Right lung (tissue), 5 donors: ENCODE results near the gene ARHGAP31. TPM values are rescaled to one million over a fixed set of nuclear protein-coding genes. Genes with fewer than 3 reads are reported as not detected.

Source experiments
- DNase-seq, 2 donors: peaks; one replicate each; pipeline ENCODE4 v3.0.0-alpha.2; 2013
- polyA plus RNA-seq, 5 donors: library from polyadenylated mRNA; unstranded; fragments of 120-200 nt; gene quantifications; one replicate each; pipeline versions ENCODE4 v1.2.1 to v1.2.3, GENCODE V29; 2013; ENCODE audit warnings: inconsistent platforms in 1 of 5, low replicate concordance in 1 of 5; ENCODE audit not compliant: insufficient read length in 5 of 5, insufficient read depth in 1 of 5

Gene ARHGAP31
- polyA plus RNA-seq, 5 donors: 29.0 to 42.9 (median 32.8) TPM

GRCh38 chr3:119436977-119437376 is 142.8 kb downstream of the ARHGAP31 start:
- no peak for DNase-seq

DNA sequence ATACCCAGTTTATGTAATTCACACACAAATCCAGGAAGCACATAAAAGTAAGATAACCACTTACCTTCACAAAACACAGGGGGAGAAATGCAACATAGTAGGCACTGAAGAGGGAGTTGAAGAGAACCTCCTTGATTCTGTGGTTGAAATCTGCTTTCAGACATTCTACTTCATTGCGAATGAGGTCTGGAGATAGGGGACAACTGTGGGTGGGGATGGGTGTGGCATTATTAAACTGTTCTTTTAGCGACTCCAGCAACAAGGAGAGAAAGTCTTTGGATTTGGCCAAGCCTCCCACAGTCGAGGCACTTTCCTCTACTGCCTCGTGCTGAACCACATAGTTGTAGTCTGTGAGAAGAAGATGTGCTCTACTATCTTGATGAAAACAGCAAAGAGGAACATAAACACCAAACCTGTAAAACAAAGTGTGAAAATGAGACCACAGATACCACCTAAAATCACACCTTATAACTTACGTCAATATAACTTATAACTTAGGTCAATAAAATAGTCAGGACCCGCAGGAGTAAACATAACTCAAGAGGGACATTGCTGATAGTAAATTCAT is 143.6 kb downstream of the ARHGAP31 start:
- DNase-seq: no peak

DNA sequence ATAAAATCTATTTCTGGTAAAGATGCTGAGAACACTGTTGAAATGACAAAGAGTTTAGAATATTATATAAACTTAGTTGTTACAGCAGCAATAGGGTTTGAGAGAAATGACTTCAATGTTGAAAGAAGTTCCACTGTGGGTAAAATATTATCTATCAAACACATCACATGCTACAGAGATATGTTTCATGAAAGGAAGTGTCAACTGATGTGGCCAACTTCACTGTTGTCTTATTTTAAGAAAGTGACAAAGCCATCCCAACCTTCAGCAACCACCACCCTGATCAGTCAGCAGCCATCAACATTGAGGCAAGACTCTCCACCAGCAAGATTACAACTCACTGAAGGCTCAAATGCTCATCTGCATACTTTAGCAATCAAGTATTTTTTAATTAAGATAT is 149.0 kb downstream of the ARHGAP31 start:
- DNase-seq: no peak

DNA sequence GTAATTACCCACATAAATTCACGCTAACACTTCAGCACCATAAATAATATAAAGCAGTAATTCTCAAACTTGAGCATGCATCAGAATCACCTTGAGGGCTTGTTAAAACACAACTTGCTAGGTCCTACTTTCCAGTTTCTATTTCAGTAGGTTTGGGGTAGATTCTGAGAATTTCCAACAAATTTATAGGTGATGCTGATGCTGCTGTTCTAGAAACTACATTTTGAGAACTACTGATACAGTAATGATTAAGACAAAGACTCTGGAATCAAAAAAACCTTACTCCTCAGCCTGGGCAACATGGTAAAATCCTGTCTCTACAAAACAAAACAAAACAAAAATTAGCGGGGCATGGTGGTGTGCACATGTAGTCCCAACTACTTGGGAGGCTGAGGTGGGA is 150.4 kb downstream of the ARHGAP31 start:
- no peak for DNase-seq

- DNase-seq: no peak
These were observed 159.6 kb downstream of the ARHGAP31 start for GRCh38 chr3:119453822-119454221.

DNA sequence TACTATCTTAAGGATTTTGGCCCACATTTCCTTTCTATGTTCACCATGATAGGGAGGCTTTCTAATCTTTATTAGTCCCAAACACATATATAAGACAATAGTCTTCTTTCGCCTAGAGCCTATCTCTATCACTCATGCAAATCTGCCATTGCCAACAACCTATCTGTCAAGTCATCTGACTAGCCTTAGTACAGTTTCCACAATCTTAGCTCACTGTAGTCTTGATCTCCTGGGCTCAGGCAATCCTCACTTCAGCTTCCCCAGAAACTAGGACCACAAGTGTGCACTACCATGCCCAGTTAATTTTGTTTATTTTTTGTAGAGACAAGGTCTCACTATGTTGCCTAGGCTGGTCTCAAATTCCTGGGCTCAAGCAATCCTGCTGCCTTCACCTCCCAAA is 162.3 kb downstream of the ARHGAP31 start:
- DNase-seq: no peak

DNA sequence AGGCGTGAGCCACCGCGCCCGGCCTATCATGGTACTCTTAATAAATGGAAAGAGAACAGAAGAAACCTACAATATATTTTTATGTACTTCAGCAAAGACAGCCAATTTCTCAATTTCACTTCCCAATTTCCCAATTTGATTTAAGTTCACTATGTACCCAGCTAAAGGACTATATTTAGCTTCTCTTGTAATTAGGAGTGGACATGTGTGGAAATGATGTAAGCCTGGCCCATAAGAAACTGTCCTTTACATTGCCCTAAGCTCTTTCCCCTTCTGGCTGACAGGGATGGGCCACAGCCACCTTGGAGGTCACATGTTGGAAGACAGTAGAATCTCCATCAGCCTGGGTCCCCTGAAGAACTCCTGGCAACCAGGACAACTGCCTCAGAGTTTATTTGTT is 163.1 kb downstream of the ARHGAP31 start:
- no peak for DNase-seq

- DNase-seq: peak; percentile 98
These were observed 169.3 kb downstream of the ARHGAP31 start, which contains the start of gene TMEM39A for GRCh38 chr3:119463171-119464169. TSS of gene TMEM39A (minus strand) at chr3:119463615. CDS start at chr3:119462074, 1,541 bp downstream.

DNA sequence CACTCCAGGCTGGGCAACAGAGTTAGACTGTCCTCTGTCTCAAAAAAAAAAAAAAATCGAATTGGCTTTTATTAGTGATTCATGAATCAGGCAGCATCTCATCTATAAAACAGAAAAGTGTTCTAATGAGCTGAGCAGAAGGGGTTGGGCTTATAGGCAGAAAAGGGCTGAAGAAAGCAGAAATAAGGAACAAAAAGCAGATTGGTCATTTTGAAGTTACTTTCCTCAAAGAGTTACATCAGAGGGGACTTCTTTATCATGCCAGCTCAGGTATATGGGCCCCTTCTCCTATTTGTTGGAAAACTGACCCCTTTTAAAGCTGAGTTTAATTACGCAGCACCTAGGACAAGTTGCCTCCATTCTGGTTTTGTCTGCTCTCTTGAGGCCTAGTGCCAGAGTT is 173.9 kb downstream of the ARHGAP31 start:
- DNase-seq: no peak

DNA sequence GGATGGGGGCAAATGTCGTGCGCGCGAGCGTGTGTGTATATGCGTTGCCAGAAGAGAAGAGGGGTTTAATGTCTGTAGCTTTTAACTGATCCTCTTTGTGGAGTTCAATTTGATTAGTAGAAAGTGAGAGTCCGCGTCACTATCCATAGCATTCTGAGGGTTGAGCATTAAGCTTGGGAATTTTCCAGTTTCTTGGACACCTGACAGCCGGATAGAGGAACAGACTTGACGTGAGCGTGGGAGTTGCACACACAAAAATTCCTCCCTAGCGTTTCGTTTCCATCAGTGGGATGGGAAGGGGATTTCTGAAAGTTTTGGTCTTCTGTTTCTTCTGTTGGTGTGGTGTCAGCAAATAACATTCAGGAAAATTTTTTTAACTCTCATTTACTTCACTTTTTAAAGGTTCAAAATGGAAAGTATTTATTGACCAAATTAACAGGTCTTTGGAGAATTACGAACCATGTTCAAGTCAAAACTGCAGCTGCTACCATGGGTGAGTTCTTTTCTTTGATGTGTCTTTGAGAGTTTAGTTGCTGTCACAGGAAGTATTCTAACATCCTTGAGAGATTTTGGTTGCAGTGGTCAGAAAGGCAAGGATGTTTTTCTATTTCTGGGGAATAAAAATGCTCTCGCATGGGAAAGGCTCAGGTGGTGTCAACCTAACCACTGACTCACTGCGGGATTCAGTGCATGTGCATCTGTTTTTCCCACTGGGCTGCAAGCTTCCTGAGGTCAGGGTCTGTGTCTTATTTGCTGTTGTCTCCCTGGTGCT is 175.4 kb downstream of the ARHGAP31 start:
- DNase-seq: peak in 1 of 2 donors; percentile 15

Other genes with a start within 250 kb of the ARHGAP31 start
- gene TEX55, start 148.2 kb upstream of the ARHGAP31 start, polyA plus RNA-seq: not detected
- under 1 TPM; 0.09 to 0.99 (median 0.31) TPM for gene UPK1B, start 120.8 kb upstream of the ARHGAP31 start, polyA plus RNA-seq
- 10 to 100 TPM; 26.1 to 34.3 (median 30.1) TPM for gene B4GALT4, start 53.5 kb upstream of the ARHGAP31 start, polyA plus RNA-seq
- gene TMEM39A, start 169.2 kb downstream of the ARHGAP31 start, polyA plus RNA-seq: 10 to 100 TPM; 65.1 to 78.5 (median 71.4) TPM
- gene POGLUT1, start 174.6 kb downstream of the ARHGAP31 start, polyA plus RNA-seq: 10 to 100 TPM; 24.3 to 34.1 (median 28.9) TPM
- gene TIMMDC1, start 204.2 kb downstream of the ARHGAP31 start, polyA plus RNA-seq: 100 to 1,000 TPM in 1 of 5 donors, 10 to 100 TPM in 4; 89.7 to 103 (median 95.0) TPM